ENCODE results near the gene ZFP36L1. TPM values are rescaled to one million over a fixed set of nuclear protein-coding genes. Genes with fewer than 3 reads are reported as not detected.

Gene ZFP36L1
- total and polyA plus RNA-seq, 2 of the 13 experiments (the other 11 are each of a cell fraction or from before 2014, with no cell fraction given), result 7.4 to 10.2 TPM

DNA sequence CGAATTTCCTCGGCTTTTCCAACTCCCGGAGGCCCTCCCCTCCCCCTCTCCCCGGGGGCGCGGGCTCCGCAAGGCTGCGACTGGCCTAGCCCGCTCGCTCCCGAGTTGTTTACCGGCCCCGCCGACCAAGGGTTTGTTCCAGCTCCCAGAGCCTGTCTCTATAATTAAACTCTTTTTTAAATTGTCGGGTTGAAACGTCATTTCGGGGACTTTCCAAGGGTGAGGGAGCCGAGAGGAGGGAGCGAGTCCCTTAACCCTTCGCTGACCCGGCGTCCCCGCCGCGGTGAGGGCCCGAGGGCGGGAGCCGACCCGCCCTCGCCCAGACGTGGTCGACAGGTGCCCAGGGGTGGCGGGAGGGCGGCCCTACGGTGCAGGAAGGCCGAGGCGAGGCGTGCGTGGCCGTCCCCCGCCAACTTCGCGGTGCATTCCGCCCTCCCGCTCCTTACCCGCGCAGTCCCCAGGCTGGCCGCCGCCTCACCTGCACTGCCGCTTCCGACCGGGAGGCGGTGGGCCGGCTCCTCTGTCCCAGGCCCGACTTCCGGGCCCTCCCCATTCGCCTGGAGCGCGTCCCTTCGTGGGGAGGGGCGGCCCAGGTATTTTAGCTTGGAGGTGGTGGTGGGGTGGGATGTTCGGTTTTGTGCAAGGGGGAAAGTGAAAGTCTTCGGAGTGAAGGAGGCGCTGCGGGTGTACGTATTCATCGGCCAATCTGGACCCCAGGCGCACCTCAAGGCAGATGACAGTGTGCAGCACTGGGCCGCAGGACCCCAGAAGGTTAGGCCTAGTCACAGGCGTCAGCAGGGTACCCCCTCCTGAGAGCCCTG, 2.9 kb upstream of the ZFP36L1 start (continued):
- TF ChIP-seq HMG20B (CRISPR knock-in tag; conservative IDR thresholded peaks at IDR 0.05) (0 out of 2 replicates have a peak, but pooled peaks have one; percentile 17), ZNF879 (CRISPR knock-in tag; IDR thresholded peaks at IDR 0.05) (peak; percentile 57; the same call in 1 of the 2 replicates), MAFF (IDR thresholded peaks at IDR 0.05; ENCODE audit: low read depth, low read length) (no peak), ZNF331 (CRISPR knock-in tag; IDR thresholded peaks at IDR 0.05) (no peak), EEA1 (CRISPR knock-in tag; IDR thresholded peaks at IDR 0.05; ENCODE audit: borderline replicate concordance) (no peak), ZNF225 (CRISPR knock-in tag; IDR thresholded peaks at IDR 0.05) (no peak), HMG20A (CRISPR knock-in tag; IDR thresholded peaks at IDR 0.05; ENCODE audit: borderline replicate concordance) (no peak), PHF20 (CRISPR knock-in tag; IDR thresholded peaks at IDR 0.05) (peak; percentile 36), RARG (CRISPR knock-in tag; IDR thresholded peaks at IDR 0.05; ENCODE audit: low read depth) (no peak), ARID2 (CRISPR knock-in tag; IDR thresholded peaks at IDR 0.05; ENCODE audit: borderline replicate concordance) (no peak), IKZF4 (CRISPR knock-in tag; IDR thresholded peaks at IDR 0.05; ENCODE audit: borderline replicate concordance, low read depth, not compliant biosample characterization) (peak; percentile 66), ZNF367 (CRISPR knock-in tag; IDR thresholded peaks at IDR 0.05; ENCODE audit: borderline replicate concordance) (no peak), ZNF547 (CRISPR knock-in tag; IDR thresholded peaks at IDR 0.05) (peak; percentile 89), EED (CRISPR knock-in tag; IDR thresholded peaks at IDR 0.05) (peak; percentile 91)
- TF ChIP-seq, protein P1, sequence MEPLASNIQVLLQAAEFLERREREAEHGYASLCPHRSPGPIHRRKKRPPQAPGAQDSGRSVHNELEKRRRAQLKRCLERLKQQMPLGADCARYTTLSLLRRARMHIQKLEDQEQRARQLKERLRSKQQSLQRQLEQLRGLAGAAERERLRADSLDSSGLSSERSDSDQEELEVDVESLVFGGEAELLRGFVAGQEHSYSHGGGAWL (CRISPR knock-in tag; IDR thresholded peaks at IDR 0.05), result peak; percentile 55
- TF ChIP-seq, protein P2, sequence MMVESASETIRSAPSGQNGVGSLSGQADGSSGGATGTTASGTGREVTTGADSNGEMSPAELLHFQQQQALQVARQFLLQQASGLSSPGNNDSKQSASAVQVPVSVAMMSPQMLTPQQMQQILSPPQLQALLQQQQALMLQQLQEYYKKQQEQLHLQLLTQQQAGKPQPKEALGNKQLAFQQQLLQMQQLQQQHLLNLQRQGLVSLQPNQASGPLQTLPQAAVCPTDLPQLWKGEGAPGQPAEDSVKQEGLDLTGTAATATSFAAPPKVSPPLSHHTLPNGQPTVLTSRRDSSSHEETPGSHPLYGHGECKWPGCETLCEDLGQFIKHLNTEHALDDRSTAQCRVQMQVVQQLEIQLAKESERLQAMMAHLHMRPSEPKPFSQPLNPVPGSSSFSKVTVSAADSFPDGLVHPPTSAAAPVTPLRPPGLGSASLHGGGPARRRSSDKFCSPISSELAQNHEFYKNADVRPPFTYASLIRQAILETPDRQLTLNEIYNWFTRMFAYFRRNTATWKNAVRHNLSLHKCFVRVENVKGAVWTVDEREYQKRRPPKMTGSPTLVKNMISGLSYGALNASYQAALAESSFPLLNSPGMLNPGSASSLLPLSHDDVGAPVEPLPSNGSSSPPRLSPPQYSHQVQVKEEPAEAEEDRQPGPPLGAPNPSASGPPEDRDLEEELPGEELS (CRISPR knock-in tag; IDR thresholded peaks at IDR 0.05), result no peak
- TF ChIP-seq, protein P3, sequence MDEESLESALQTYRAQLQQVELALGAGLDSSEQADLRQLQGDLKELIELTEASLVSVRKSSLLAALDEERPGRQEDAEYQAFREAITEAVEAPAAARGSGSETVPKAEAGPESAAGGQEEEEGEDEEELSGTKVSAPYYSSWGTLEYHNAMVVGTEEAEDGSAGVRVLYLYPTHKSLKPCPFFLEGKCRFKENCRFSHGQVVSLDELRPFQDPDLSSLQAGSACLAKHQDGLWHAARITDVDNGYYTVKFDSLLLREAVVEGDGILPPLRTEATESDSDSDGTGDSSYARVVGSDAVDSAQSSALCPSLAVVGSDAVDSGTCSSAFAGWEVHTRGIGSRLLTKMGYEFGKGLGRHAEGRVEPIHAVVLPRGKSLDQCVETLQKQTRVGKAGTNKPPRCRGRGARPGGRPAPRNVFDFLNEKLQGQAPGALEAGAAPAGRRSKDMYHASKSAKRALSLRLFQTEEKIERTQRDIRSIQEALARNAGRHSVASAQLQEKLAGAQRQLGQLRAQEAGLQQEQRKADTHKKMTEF (CRISPR knock-in tag; IDR thresholded peaks at IDR 0.05), result peak; percentile 90
- TF ChIP-seq, protein P4, sequence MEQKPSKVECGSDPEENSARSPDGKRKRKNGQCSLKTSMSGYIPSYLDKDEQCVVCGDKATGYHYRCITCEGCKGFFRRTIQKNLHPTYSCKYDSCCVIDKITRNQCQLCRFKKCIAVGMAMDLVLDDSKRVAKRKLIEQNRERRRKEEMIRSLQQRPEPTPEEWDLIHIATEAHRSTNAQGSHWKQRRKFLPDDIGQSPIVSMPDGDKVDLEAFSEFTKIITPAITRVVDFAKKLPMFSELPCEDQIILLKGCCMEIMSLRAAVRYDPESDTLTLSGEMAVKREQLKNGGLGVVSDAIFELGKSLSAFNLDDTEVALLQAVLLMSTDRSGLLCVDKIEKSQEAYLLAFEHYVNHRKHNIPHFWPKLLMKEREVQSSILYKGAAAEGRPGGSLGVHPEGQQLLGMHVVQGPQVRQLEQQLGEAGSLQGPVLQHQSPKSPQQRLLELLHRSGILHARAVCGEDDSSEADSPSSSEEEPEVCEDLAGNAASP (CRISPR knock-in tag; IDR thresholded peaks at IDR 0.05; ENCODE audit: borderline replicate concordance), result 0 out of 2 replicates have a peak, but pooled peaks have one; percentile 36
- TF ChIP-seq, protein P5, sequence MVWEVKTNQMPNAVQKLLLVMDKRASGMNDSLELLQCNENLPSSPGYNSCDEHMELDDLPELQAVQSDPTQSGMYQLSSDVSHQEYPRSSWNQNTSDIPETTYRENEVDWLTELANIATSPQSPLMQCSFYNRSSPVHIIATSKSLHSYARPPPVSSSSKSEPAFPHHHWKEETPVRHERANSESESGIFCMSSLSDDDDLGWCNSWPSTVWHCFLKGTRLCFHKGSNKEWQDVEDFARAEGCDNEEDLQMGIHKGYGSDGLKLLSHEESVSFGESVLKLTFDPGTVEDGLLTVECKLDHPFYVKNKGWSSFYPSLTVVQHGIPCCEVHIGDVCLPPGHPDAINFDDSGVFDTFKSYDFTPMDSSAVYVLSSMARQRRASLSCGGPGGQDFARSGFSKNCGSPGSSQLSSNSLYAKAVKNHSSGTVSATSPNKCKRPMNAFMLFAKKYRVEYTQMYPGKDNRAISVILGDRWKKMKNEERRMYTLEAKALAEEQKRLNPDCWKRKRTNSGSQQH (CRISPR knock-in tag; IDR thresholded peaks at IDR 0.05; ENCODE audit: low read depth), result no peak
- TF ChIP-seq, protein P6, sequence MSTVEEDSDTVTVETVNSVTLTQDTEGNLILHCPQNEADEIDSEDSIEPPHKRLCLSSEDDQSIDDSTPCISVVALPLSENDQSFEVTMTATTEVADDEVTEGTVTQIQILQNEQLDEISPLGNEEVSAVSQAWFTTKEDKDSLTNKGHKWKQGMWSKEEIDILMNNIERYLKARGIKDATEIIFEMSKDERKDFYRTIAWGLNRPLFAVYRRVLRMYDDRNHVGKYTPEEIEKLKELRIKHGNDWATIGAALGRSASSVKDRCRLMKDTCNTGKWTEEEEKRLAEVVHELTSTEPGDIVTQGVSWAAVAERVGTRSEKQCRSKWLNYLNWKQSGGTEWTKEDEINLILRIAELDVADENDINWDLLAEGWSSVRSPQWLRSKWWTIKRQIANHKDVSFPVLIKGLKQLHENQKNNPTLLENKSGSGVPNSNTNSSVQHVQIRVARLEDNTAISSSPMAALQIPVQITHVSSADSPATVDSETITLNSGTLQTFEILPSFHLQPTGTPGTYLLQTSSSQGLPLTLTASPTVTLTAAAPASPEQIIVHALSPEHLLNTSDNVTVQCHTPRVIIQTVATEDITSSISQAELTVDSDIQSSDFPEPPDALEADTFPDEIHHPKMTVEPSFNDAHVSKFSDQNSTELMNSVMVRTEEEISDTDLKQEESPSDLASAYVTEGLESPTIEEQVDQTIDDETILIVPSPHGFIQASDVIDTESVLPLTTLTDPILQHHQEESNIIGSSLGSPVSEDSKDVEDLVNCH (CRISPR knock-in tag; IDR thresholded peaks at IDR 0.05), result no peak

Measured in HepG2 (cell line).